ENCODE measurements around the gene C3orf20.

C3orf20 gene

DNA sequence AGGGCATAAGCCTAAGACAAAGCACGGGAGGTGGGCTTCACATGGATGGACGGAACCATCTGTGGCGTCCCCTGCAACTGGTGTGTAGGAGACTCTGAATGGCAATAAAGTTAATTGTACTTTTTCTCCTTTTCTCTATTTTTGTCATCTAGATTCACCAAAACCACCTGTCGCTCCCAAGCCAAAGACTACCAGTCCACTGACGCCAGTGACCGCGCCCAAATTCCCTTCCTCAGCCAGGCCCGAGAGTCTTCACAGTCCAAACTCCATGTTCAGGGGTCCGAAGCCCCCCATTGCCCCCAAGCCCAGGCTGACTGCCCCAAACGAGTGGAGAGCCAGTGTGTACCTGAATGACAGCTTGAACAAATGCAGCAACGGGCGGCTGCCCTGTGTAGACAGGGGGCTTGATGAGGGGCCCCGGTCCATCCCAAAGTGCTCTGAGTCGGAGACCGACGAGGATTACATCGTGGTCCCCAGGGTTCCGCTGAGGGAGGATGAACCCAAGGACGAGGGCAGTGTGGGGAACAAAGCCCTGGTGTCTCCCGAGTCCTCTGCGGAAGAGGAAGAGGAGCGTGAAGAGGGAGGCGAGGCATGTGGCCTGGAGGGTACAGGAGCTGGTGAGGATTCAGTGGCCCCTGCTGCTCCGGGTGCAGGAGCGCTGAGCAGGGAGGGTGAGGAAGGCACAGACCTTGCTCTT is 144.0 kb downstream of the C3orf20 start, which contains the start of gene FGD5:
FGD5 (plus strand) TSS at position 159 of the 697 bp plus-strand sequence; CDS start at position 269, 110 bp downstream.
- DNase-seq, result no peak

DNA sequence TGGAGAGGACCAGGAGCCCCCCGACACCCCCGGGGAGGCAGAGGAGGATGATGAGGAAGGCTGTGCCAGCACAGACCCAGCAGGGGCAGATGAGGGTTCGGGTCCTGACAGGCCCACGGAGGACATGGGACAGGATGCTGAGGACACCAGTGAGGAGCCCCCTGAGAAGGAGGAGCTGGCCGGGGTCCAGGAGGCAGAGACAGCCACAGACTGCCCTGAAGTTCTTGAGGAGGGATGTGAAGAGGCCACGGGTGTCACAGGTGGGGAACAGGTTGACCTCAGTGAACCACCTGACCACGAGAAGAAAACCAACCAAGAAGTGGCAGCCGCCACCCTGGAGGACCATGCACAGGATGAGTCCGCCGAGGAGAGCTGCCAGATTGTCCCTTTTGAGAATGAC is 144.7 kb downstream of the C3orf20 start:
- DNase-seq, result no peak

- no peak for DNase-seq
Measured at GRCh38 chr3:14820156-14820555, 145.2 kb downstream of the C3orf20 start.

DNA sequence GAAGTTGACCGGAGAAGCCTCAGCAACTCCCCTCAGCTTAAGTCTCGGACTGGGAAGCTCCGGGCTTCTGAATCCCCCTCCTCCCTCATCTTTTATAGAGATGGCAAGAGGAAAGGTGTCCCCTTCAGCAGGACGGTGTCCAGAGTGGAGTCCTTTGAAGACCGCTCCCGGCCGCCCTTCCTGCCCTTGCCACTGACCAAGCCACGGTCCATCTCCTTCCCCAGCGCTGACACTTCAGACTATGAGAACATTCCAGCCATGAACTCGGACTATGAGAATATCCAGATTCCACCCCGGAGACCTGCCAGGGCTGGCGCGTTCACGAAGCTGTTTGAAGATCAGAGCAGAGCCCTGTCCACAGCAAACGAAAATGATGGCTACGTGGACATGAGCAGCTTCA is 146.2 kb downstream of the C3orf20 start:
- no peak for DNase-seq

DNA sequence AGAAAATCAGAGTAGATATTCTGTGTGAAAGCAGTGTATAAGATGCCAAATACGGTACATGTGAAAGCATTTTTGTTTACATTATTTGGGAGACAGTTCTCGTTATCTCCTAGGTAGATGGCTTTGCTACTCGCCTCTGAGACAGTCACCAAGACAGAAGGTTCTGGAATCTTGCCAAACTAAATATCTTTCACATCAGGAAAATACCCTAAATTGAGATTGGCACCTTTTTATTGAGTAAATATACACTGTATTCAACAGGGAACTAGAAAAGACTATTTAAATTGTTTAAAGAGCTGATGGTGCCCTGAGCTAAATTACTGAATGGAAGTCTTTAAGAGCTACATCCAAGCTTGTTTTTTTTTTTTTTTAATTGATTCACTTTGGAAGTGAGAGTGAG is 147.2 kb downstream of the C3orf20 start:
- no peak for DNase-seq
